ENCODE data around the gene ATP6V1C2. TPM values are rescaled to one million over a fixed set of nuclear protein-coding genes. Genes with fewer than 3 reads are reported as not detected.

ATP6V1C2 gene
- total RNA-seq, 1 donor from 2014 or later = 0.14 TPM

DNA sequence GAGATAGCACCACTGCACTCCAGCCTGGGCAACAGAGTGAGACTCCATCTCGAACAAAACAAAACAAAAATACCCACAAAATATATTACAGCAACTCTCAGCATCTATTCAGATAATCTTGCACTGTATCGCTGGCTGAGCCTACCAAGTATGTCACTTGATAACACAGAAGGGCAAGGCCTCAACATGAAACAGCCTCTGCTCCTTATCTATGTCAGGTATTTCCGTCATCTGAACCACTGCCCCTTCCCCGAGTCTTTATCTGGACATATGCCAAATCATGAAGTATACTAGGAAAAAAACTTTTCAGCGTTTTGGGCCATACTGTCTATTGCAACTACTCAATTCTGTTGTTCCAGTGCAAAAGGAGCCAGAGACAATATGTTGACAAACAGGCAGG is 73.4 kb downstream of the ATP6V1C2 start:
- no peak overlapping the region for H3K4me3 Mint-ChIP-seq (ENCODE audit: unreplicated experiment)
- peaks cover 2% of the 10 kb centered on the region for H3K4me1 Mint-ChIP-seq (ENCODE audit: low read depth, unreplicated experiment)
- peaks cover 15% of the 10 kb centered on the region for H3K36me3 Mint-ChIP-seq (ENCODE audit: low read depth, unreplicated experiment)
- H3K9me3 ChIP-seq (ENCODE audit: insufficient read depth, low read depth, low read length) = no peaks in the 10 kb centered on the region
- H3K4me3 ChIP-seq (ENCODE audit: insufficient read depth, low read depth, low read length) = no peak overlapping the region
- no peaks in the 10 kb centered on the region for H3K27me3 Mint-ChIP-seq (ENCODE audit: low read depth, unreplicated experiment)
- H3K9ac ChIP-seq (ENCODE audit: low read length) = no peak overlapping the region
- no peak overlapping the region for H3K4me2 ChIP-seq (ENCODE audit: low read length)
- H3K79me2 ChIP-seq (ENCODE audit: insufficient read depth, low read length) = peaks cover 70% of the 10 kb centered on the region
- H3K4me1 ChIP-seq (ENCODE audit: insufficient read depth, low read length) = no peaks in the 10 kb centered on the region
- no peak overlapping the region for H3K27ac Mint-ChIP-seq (ENCODE audit: unreplicated experiment)
- TF ChIP-seq, protein P1, sequence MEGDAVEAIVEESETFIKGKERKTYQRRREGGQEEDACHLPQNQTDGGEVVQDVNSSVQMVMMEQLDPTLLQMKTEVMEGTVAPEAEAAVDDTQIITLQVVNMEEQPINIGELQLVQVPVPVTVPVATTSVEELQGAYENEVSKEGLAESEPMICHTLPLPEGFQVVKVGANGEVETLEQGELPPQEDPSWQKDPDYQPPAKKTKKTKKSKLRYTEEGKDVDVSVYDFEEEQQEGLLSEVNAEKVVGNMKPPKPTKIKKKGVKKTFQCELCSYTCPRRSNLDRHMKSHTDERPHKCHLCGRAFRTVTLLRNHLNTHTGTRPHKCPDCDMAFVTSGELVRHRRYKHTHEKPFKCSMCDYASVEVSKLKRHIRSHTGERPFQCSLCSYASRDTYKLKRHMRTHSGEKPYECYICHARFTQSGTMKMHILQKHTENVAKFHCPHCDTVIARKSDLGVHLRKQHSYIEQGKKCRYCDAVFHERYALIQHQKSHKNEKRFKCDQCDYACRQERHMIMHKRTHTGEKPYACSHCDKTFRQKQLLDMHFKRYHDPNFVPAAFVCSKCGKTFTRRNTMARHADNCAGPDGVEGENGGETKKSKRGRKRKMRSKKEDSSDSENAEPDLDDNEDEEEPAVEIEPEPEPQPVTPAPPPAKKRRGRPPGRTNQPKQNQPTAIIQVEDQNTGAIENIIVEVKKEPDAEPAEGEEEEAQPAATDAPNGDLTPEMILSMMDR (IDR thresholded peaks at IDR 0.05; ENCODE audit: insufficient read depth, low read depth, low read length) = no peak
- H3K27me3 ChIP-seq (ENCODE audit: insufficient read depth, low read length) = no peaks in the 10 kb centered on the region
- FAIRE-seq (no peak), DNase-seq (ENCODE audit: low read depth) (no peak)
- peaks cover 71% of the 10 kb centered on the region for H3K36me3 ChIP-seq (ENCODE audit: insufficient read depth, low read length)
- H4K20me1 ChIP-seq (ENCODE audit: insufficient read depth, low read length) = peaks cover 86% of the 10 kb centered on the region
- no peak overlapping the region for H2AFZ ChIP-seq (ENCODE audit: low read depth, low read length)
- no peak overlapping the region for H3K27ac ChIP-seq (ENCODE audit: low read depth, low read length)
- H3K9me3 Mint-ChIP-seq (ENCODE audit: unreplicated experiment) = no peaks in the 10 kb centered on the region

DNA sequence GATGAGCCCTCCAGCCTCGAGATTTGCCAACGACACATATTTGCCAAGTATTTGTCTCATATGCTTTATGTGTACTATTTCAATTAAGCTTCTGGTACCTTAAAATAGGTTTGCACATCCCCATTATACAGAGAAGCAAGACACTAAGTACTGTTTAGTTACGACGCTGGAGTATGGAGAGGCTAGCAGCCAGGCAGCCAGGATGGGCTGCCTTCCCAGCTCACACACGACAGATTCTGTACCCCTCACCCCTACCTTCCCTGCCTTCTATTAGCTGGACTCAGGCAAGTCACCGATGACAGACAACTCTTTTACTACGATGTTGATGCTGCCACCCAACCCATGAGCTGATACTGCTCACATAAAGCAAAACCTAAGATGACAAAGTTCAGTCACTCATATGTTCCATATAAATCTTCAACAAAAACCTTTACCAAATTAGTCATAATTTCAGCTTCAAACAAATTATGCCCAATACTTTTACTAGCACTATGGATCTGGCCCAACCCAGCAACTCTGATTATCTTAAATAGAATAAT is 74.1 kb downstream of the ATP6V1C2 start:
- Mint-ChIP-seq H3K9me3 (ENCODE audit: unreplicated experiment) (no peaks in the 10 kb centered on the region), H3K27ac (ENCODE audit: unreplicated experiment) (no peak overlapping the region), H3K36me3 (ENCODE audit: low read depth, unreplicated experiment) (peaks cover 10% of the 10 kb centered on the region), H3K4me3 (ENCODE audit: unreplicated experiment) (no peak overlapping the region), H3K27me3 (ENCODE audit: low read depth, unreplicated experiment) (no peaks in the 10 kb centered on the region), H3K4me1 (ENCODE audit: low read depth, unreplicated experiment) (no peaks in the 10 kb centered on the region)
- Histone ChIP-seq H3K4me1 (ENCODE audit: insufficient read depth, low read length) (no peaks in the 10 kb centered on the region), H3K79me2 (ENCODE audit: insufficient read depth, low read length) (peaks cover 75% of the 10 kb centered on the region), H3K9ac (ENCODE audit: low read length) (no peak overlapping the region), H3K4me3 (ENCODE audit: insufficient read depth, low read depth, low read length) (no peak overlapping the region), H3K36me3 (ENCODE audit: insufficient read depth, low read length) (peaks cover 65% of the 10 kb centered on the region), H2AFZ (ENCODE audit: low read depth, low read length) (no peak overlapping the region), H4K20me1 (ENCODE audit: insufficient read depth, low read length) (peaks cover 85% of the 10 kb centered on the region), H3K27me3 (ENCODE audit: insufficient read depth, low read length) (no peaks in the 10 kb centered on the region), H3K4me2 (ENCODE audit: low read length) (no peak overlapping the region), H3K27ac (ENCODE audit: low read depth, low read length) (no peak overlapping the region), H3K9me3 (ENCODE audit: insufficient read depth, low read depth, low read length) (no peaks in the 10 kb centered on the region)
- no peak for FAIRE-seq
- no peak for DNase-seq (ENCODE audit: low read depth)
- no peak for TF ChIP-seq EZH2 (IDR thresholded peaks at IDR 0.05; ENCODE audit: insufficient read depth, low read length)
- TF ChIP-seq, protein P1 (IDR thresholded peaks at IDR 0.05; ENCODE audit: insufficient read depth, low read depth, low read length) = no peak

DNA sequence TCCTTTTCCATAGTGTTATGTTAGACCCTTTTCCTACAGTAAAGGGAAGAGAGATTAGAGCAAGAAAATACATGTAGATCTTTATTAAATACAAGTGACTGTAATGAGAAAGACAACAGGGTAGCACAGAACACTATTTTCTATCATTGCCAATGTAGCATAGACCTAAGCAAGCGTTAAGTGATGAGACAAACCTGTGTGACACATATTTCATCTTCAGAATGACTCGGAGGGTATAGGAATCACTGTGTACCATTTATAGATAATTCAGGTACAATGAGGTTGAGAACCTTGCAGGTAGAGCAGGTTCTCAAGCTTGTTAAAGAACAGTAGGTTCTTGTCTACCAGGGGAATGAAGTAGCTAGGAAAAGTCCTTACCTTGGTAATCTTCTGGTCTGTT is 75.3 kb downstream of the ATP6V1C2 start:
- no peaks in the 10 kb centered on the region for H3K27me3 ChIP-seq (ENCODE audit: insufficient read depth, low read length)
- Mint-ChIP-seq H3K27ac (ENCODE audit: unreplicated experiment) (no peak overlapping the region), H3K4me3 (ENCODE audit: unreplicated experiment) (no peak overlapping the region), H3K36me3 (ENCODE audit: low read depth, unreplicated experiment) (peaks cover 7% of the 10 kb centered on the region), H3K27me3 (ENCODE audit: low read depth, unreplicated experiment) (no peaks in the 10 kb centered on the region), H3K9me3 (ENCODE audit: unreplicated experiment) (no peaks in the 10 kb centered on the region), H3K4me1 (ENCODE audit: low read depth, unreplicated experiment) (no peaks in the 10 kb centered on the region)
- peaks cover 88% of the 10 kb centered on the region for H4K20me1 ChIP-seq (ENCODE audit: insufficient read depth, low read length)
- no peaks in the 10 kb centered on the region for H3K4me1 ChIP-seq (ENCODE audit: insufficient read depth, low read length)
- peaks cover 83% of the 10 kb centered on the region for H3K79me2 ChIP-seq (ENCODE audit: insufficient read depth, low read length)
- no peak overlapping the region for H2AFZ ChIP-seq (ENCODE audit: low read depth, low read length)
- TF ChIP-seq EZH2 (IDR thresholded peaks at IDR 0.05; ENCODE audit: insufficient read depth, low read length) = no peak
- TF ChIP-seq, protein P1 (IDR thresholded peaks at IDR 0.05; ENCODE audit: insufficient read depth, low read depth, low read length) = no peak
- H3K27ac ChIP-seq (ENCODE audit: low read depth, low read length) = no peak overlapping the region
- DNase-seq (ENCODE audit: low read depth) (no peak), FAIRE-seq (no peak)
- no peak overlapping the region for H3K4me3 ChIP-seq (ENCODE audit: insufficient read depth, low read depth, low read length)
- no peaks in the 10 kb centered on the region for H3K9me3 ChIP-seq (ENCODE audit: insufficient read depth, low read depth, low read length)
- H3K9ac ChIP-seq (ENCODE audit: low read length) = no peak overlapping the region
- H3K4me2 ChIP-seq (ENCODE audit: low read length) = no peak overlapping the region
- peaks cover 67% of the 10 kb centered on the region for H3K36me3 ChIP-seq (ENCODE audit: insufficient read depth, low read length)
